C1 segment of cervical spinal cord (tissue), 14 donors: ENCODE data around the gene QDPR.
A peak's percentile ranks its signal among the peaks of the same experiment; 100 is the strongest.
"Not testable (repeated sequence)": the region's sequence is repeated elsewhere in the genome, so short reads cannot be mapped to it uniquely, and the experiment has no call there.

ENCODE experiments used
- DNase-seq, 14 donors: peaks; one replicate each; lab custom pipeline; 2025; lab: John Stamatoyannopoulos, UW

QDPR gene

GRCh38 chr4:17492058-17492741 lies 19.7 kb downstream of the QDPR start:
- DNase-seq: no peak

GRCh38 chr4:17491196-17491595 lies 20.7 kb downstream of the QDPR start:
- no peak for DNase-seq

- no peak for DNase-seq
These were observed 21.3 kb downstream of the QDPR start for GRCh38 chr4:17490575-17491059.

GRCh38 chr4:17489721-17490120 lies 22.2 kb downstream of the QDPR start:
- no peak for DNase-seq

GRCh38 chr4:17489123-17489522 lies 22.8 kb downstream of the QDPR start:
- DNase-seq: no peak

GRCh38 chr4:17482716-17483115 lies 29.2 kb downstream of the QDPR start:
- no peak for DNase-seq

- no peak for DNase-seq
These were observed 30.9 kb downstream of the QDPR start for GRCh38 chr4:17480955-17481354.

GRCh38 chr4:17480210-17480927 lies 31.5 kb downstream of the QDPR start:
- DNase-seq: no peak

- DNase-seq: no peak
These were observed 34.0 kb downstream of the QDPR start for GRCh38 chr4:17477774-17478472.

GRCh38 chr4:17476853-17477252 lies 35.0 kb downstream of the QDPR start:
- DNase-seq: no peak

GRCh38 chr4:17475481-17475880 lies 36.4 kb downstream of the QDPR start:
- DNase-seq: no peak

GRCh38 chr4:17469931-17470674 lies 41.8 kb downstream of the QDPR start:
- DNase-seq: no peak

GRCh38 chr4:17468619-17469221 lies 43.2 kb downstream of the QDPR start:
- DNase-seq: peak in 1 of 14 donors; percentile 10

GRCh38 chr4:17463606-17464005 lies 48.3 kb downstream of the QDPR start:
- no peak for DNase-seq

GRCh38 chr4:17450269-17450804 lies 61.6 kb downstream of the QDPR start:
- no peak for DNase-seq

- DNase-seq: no peak
These were observed 63.2 kb downstream of the QDPR start for GRCh38 chr4:17448689-17449088.

- DNase-seq: peak in 4 of 14 donors; percentile 5 to 35 (median 12)
These were observed 64.1 kb downstream of the QDPR start for GRCh38 chr4:17447675-17448298.

GRCh38 chr4:17447056-17447455 lies 64.8 kb downstream of the QDPR start:
- no peak for DNase-seq

GRCh38 chr4:17442477-17442876 lies 69.4 kb downstream of the QDPR start:
- not testable (repeated sequence) for DNase-seq

- DNase-seq: no peak
These were observed 74.5 kb downstream of the QDPR start for GRCh38 chr4:17437396-17437795.

- no peak for DNase-seq
These were observed 75.2 kb downstream of the QDPR start for GRCh38 chr4:17436750-17437090.
